Measurements from ENCODE around the gene RASGEF1B.
"Not testable (repeated sequence)": the region's sequence is repeated elsewhere in the genome, so short reads cannot be mapped to it uniquely, and the experiment has no call there.

RASGEF1B gene

GRCh38 chr4:81498046-81498445, 26.3 kb upstream of the RASGEF1B start:
- DNase-seq = no peak

GRCh38 chr4:81495345-81495744, 23.6 kb upstream of the RASGEF1B start:
- no peak for DNase-seq

DNA sequence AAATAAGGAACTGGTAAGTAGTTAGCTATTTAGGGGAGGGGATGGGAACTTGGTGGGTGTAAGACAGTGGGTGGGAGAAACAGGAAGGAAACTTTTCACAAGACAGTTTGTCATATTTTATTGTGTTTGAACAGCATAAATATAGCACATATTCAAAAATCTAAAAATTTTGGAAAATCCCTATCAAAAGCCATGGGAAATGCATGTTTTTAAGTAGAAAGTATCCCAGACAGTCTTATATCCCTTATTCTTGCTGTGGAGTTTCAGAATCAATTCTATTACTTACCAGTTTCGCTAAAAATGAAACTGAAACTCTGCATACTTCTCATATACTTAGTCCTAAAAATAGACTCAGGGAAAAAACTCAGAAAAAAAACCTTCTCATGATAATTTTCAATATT, 22.3 kb upstream of the RASGEF1B start:
- no peak for DNase-seq

DNA sequence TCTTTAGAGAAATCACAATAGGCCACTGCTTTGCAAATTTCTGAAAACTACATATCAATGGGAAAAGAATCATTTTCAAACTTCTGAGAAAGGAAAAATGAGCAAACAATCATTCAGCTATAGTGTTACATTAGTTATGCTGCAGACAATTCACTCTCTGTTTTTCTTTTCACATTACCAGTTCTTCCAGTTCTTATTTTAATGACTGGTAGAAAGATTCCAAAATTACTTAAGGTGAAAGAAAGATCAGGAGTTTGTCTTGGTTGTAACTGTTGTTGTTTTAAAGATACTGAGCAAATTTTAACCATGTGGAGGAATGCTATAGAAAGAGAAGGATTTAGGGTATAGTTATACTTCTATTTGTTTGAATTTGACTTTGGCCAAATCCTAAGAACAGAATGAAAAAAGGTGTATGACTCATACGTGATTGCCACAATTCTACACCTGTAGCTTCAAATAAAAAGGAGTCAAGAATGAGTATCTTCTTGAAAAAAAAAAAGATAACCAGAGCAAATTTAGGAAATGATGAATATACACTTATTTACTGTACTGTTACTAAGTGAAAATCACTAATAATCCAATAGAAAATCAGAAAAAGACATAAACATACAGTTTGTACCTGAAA, 21.0 kb upstream of the RASGEF1B start:
- DNase-seq = no peak

DNA sequence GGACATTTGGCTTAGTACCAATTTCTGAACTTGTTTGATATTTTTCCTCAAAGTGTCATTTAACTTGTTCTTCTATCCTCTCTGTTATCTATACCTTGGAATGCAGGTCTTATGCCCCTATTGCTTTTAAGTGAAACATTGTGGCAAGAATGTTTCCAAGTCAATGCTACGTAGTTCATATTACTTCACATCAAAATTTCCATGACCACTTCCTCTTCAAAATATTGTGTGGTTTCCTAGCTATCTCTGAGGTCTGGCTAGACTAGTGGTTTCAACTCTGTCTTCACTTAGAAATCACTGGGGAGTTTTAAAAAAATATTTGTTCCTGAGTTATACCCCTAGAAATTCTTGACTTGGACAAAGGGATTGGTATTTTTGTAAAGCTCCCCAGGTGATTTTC, 20.2 kb upstream of the RASGEF1B start:
- DNase-seq = no peak

GRCh38 chr4:81490403-81491160, 18.9 kb upstream of the RASGEF1B start:
- DNase-seq = no peak

DNA sequence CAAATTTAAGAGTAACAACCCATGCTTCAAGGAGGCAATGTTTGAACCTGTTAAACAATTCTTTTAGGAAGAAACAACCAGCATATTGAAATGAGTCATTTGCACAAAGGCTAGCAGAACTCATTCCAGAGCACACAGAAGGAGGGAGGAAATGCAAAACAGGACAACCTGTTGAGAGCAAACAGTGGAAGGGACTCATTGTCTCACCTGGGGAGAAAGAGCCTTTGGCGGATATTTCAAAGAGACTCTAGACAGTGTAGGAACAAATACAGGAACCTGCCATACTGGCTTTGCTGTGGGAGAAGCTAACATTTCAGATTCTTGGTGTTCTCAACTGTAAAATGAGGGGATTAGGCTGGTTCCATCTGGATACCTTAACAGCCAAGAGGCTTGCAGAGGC, 14.8 kb upstream of the RASGEF1B start:
- no peak for DNase-seq

- DNase-seq = no peak
Observed at GRCh38 chr4:81485310-81485980, 13.7 kb upstream of the RASGEF1B start.

DNA sequence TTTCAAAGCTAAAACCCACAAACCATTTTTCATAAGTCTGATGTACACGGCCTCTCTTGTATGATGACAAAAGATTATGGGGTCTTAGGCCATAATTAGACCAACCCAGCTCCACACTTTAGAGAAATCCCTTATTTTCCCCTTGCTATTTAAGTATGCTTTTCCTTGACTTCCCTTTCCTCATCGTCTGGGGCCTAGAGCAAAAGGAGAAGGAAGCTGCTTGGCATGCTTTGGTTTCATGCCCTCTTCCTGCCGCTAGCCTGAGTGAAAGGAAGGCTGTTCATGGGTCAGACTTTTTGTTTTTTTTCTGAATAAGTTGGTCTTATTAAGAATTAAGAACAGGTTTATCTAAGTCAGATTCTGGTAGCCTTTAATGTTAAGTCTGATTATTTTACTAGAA, 10.6 kb upstream of the RASGEF1B start:
- no peak for DNase-seq

DNA sequence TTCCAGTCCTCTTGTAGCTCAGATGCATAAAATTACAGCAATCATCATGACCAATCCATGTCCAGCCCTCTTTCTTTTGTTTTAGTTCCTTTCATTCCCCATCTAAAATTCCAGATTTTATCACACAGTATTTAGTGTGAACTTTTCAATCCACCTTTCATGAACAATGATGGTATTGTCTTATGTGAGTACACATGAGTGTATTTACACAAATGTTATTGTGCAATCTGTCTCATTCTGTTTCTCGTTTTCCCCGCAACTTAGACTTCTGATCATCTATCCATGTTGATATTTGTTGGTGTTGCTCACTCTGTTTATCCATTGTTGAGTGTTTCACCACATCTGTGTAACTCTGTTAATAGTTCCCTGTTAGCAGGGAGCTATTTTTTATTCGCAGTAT, 9.4 kb upstream of the RASGEF1B start:
- DNase-seq = no peak

DNA sequence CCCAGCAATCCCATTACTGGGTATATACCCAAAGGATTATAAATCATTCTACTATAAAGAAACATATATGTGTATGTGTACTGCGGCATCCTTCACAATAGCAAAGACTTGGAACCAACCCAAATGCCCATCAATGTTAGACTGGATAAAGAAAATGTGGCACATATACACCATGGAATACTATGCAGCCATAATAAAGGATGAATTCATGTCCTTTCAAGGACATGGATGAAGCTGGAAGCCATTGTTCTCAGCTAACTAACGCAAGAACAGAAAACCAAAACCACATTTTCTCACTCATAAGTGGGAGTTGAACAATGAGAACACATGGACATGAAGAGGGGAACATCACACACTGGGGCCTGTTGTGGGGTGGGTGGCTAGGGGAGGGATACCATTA, 7.9 kb upstream of the RASGEF1B start:
- not testable (repeated sequence) for DNase-seq

GRCh38 chr4:81473331-81474265, 1.9 kb upstream of the RASGEF1B start:
- DNase-seq = not testable (repeated sequence)

- no peak for DNase-seq
Observed at GRCh38 chr4:81472281-81473182, 825 bp upstream of the RASGEF1B start.

GRCh38 chr4:81471298-81471587, 464 bp downstream of the RASGEF1B start:
- DNase-seq = no peak

- DNase-seq = peak; percentile 26
Observed at GRCh38 chr4:81470456-81471297, 1.0 kb downstream of the RASGEF1B start.

GRCh38 chr4:81469781-81470455, 1.8 kb downstream of the RASGEF1B start:
- DNase-seq = no peak

GRCh38 chr4:81468678-81469077, 3.0 kb downstream of the RASGEF1B start:
- DNase-seq = no peak

GRCh38 chr4:81467672-81467964, 4.1 kb downstream of the RASGEF1B start:
- no peak for DNase-seq

DNA sequence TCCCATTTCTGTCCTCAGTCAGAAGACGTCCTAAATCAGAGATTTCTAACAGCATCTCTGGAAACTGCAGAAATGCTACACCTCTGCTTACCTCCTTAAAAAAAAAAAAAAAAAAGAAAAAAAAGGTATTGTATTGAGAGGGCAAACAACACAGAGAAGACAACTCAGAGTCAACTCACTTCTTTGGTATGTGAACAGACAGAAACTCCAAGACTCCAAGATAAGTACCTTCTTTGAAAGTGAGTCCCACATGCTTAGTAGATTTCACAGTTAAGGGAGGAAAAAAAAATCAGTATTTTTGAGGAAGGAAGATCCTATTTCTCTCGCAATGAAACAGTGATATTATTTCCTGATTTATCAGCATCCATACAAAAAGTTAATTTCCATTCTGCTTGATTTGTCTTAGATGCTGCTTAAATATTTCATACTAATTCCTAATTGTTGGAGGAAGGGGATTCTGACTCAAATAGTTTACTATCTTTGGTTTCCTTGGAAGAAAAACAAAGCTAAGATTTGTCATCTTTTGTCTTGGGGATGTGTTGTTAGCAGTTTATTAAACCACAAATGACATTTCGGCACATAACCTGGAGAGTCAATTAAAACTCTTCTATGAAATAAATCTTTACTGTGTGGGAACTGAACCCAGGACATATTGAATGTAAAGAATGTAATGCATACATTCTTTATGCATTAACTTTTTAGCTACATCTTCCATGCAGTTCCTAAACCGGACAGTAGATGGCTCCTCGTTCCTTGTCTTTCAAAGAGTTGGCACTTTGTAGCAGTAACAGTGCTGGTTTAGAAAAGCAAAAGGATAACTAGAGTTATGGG, 4.7 kb downstream of the RASGEF1B start:
- DNase-seq = peak; percentile 55

Data from COR-L47 (cell line).